ENCODE data around the gene TNFRSF8. TPM values are rescaled to one million over a fixed set of nuclear protein-coding genes. Genes with fewer than 3 reads are reported as not detected.
A peak's percentile ranks its signal among the peaks of the same experiment; 100 is the strongest.

Gene TNFRSF8
- total RNA-seq, 4 donors from 2014 or later, result 0.84 to 4.9 (median 1.8) TPM; not detected in 1

- H3K9me3 ChIP-seq, result no peaks in the 10 kb centered on the region
- H3K27me3 ChIP-seq, result no peaks in the 10 kb centered on the region
- DNase-seq (ENCODE audit: low spot score in 2 of 2), result no peak
- no peaks in the 10 kb centered on the region for H3K36me3 ChIP-seq
- no peak for TF ChIP-seq CTCF (IDR thresholded peaks at IDR 0.05)
- TF ChIP-seq POLR2A (IDR thresholded peaks at IDR 0.05), result no peak
- peak in 1 of 2 donors; percentile 10 for TF ChIP-seq EP300 (IDR thresholded peaks at IDR 0.05)
- 74 to 79% methylated on average over 13 of the region's 13 CpGs for WGBS, 2 donors
- H3K27ac ChIP-seq, result peak overlapping the region in 1 of 4 donors; percentile 42
- H3K4me1 ChIP-seq, result peaks cover 0 to 58% (median 22%) of the 10 kb centered on the region in 4 donors
- no peak overlapping the region for H3K4me3 ChIP-seq
Measured at GRCh38 chr1:12130466-12131130, 67.5 kb downstream of the TNFRSF8 start.

- no peak overlapping the region for H3K4me3 ChIP-seq
- 79 to 85% methylated on average over 8 of the region's 8 CpGs for WGBS, 2 donors
- no peak for TF ChIP-seq CTCF (IDR thresholded peaks at IDR 0.05)
- TF ChIP-seq POLR2A (IDR thresholded peaks at IDR 0.05), result no peak
- TF ChIP-seq EP300 (IDR thresholded peaks at IDR 0.05), result peak in 1 of 2 donors; percentile 41
- peak overlapping the region in 2 of 4 donors; percentile 69 to 80 for H3K27ac ChIP-seq
- H3K4me1 ChIP-seq, result peaks cover 0 to 57% (median 20%) of the 10 kb centered on the region in 4 donors
- no peaks in the 10 kb centered on the region for H3K36me3 ChIP-seq
- no peaks in the 10 kb centered on the region for H3K27me3 ChIP-seq
- no peaks in the 10 kb centered on the region for H3K9me3 ChIP-seq
- DNase-seq (ENCODE audit: low spot score in 2 of 2), result peak; percentile 41 to 72
Measured at GRCh38 chr1:12132078-12132477, 69.0 kb downstream of the TNFRSF8 start.

GRCh38 chr1:12134716-12135115 is 71.6 kb downstream of the TNFRSF8 start:
- H3K36me3 ChIP-seq, result no peaks in the 10 kb centered on the region
- WGBS, 2 donors, result 94 to 95% methylated on average over 10 of the region's 10 CpGs
- H3K4me1 ChIP-seq, result peaks cover 0 to 61% (median 20%) of the 10 kb centered on the region in 4 donors
- peak overlapping the region in 2 of 4 donors; percentile 1 to 8 for H3K27ac ChIP-seq
- DNase-seq (ENCODE audit: low spot score in 2 of 2), result no peak
- H3K9me3 ChIP-seq, result no peaks in the 10 kb centered on the region
- no peaks in the 10 kb centered on the region for H3K27me3 ChIP-seq
- no peak for TF ChIP-seq CTCF (IDR thresholded peaks at IDR 0.05)
- no peak for TF ChIP-seq POLR2A (IDR thresholded peaks at IDR 0.05)
- no peak for TF ChIP-seq EP300 (IDR thresholded peaks at IDR 0.05)
- H3K4me3 ChIP-seq, result no peak overlapping the region

GRCh38 chr1:12135612-12136011 is 72.5 kb downstream of the TNFRSF8 start:
- no peaks in the 10 kb centered on the region for H3K36me3 ChIP-seq
- H3K27me3 ChIP-seq, result no peaks in the 10 kb centered on the region
- DNase-seq (ENCODE audit: low spot score in 2 of 2), result no peak
- WGBS, 2 donors, result 10 to 29% methylated on average over 3 to 6 of the region's 6 CpGs
- H3K4me3 ChIP-seq, result no peak overlapping the region
- H3K9me3 ChIP-seq, result no peaks in the 10 kb centered on the region
- no peak for TF ChIP-seq POLR2A (IDR thresholded peaks at IDR 0.05)
- TF ChIP-seq CTCF (IDR thresholded peaks at IDR 0.05), result no peak
- TF ChIP-seq EP300 (IDR thresholded peaks at IDR 0.05), result peak in 1 of 2 donors; percentile 32
- peaks cover 0 to 60% (median 18%) of the 10 kb centered on the region in 4 donors for H3K4me1 ChIP-seq
- H3K27ac ChIP-seq, result peak overlapping the region in 3 of 4 donors; percentile 5 to 70 (median 6)

GRCh38 chr1:12136916-12137610 is 74.0 kb downstream of the TNFRSF8 start:
- no peaks in the 10 kb centered on the region for H3K36me3 ChIP-seq
- TF ChIP-seq EP300 (IDR thresholded peaks at IDR 0.05), result no peak
- no peak for TF ChIP-seq POLR2A (IDR thresholded peaks at IDR 0.05)
- TF ChIP-seq CTCF (IDR thresholded peaks at IDR 0.05), result no peak
- WGBS, 2 donors, result 67 to 68% methylated on average over 8 of the region's 8 CpGs
- DNase-seq (ENCODE audit: low spot score in 2 of 2), result no peak
- H3K27ac ChIP-seq, result peak overlapping the region in 2 of 4 donors; percentile 19 to 24
- peaks cover 0 to 55% (median 18%) of the 10 kb centered on the region in 4 donors for H3K4me1 ChIP-seq
- H3K9me3 ChIP-seq, result no peaks in the 10 kb centered on the region
- no peaks in the 10 kb centered on the region for H3K27me3 ChIP-seq
- no peak overlapping the region for H3K4me3 ChIP-seq
